Measurements from ENCODE around the gene ARIH2. TPM values are rescaled to one million over a fixed set of nuclear protein-coding genes. Genes with fewer than 3 reads are reported as not detected.

The ARIH2 gene
- total RNA-seq, 1 donor: 120 TPM

DNA sequence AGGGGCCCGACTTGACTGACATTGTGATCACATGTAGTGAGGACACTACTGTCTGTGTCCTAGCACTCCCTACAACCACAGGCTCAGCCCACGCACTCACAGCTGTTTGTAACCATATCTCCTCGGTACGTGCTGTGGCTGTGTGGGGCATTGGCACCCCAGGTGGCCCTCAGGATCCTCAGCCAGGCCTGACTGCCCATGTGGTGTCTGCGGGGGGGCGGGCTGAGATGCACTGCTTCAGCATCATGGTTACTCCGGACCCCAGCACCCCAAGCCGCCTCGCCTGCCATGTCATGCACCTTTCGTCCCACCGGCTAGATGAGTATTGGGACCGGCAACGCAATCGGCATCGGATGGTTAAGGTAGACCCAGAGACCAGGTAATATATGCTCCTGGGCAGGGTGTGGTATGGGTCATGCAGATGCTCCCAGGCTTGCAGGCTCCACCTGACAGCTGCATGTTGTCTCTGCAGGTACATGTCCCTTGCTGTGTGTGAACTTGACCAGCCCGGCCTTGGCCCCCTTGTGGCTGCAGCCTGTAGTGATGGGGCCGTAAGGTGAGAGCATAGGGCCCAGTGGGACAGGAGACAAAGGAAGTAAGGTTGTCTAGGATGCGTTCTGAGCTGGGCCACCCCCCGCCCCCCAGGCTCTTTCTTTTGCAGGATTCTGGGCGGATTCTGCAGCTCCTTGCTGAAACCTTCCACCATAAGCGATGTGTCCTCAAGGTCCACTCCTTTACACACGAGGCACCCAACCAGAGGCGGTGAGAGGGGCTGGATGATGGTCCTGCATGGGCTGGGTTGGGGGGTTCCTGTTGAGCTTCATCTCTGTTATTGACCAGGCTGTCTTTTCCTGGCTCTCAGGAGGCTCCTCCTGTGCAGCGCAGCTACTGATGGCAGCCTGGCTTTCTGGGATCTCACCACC, 95.4 kb downstream of the ARIH2 start:
- no peaks in the 10 kb centered on the region for H3K9me3 ChIP-seq (ENCODE audit: low read depth, low read length)
- H3K4me3 ChIP-seq (ENCODE audit: low read length): no peak overlapping the region

DNA sequence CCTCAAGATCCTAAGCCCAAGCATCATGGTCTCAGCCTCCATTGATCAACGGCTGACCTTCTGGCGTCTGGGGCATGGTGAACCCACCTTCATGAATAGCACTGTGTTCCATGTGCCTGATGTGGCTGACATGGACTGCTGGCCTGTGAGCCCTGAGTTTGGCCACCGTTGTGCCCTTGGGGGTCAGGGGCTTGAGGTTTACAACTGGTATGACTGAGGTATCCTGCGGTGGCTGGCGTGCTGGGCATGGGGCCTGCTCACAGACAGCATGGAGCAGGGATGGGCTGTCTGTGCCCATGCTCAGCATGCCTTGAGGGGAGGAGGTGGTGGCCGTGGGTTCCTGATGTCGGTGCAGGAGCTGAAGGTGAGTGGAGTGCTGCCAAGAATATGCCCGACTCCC, 96.4 kb downstream of the ARIH2 start:
- no peak overlapping the region for H3K4me3 ChIP-seq (ENCODE audit: low read length)
- peaks cover 30% of the 10 kb centered on the region for H3K4me1 ChIP-seq (ENCODE audit: insufficient read depth, low read length)
- no peaks in the 10 kb centered on the region for H3K9me3 ChIP-seq (ENCODE audit: low read depth, low read length)
- no peaks in the 10 kb centered on the region for H3K27me3 ChIP-seq (ENCODE audit: insufficient read depth, low read length)

More for the DNA sequence above, 95.4 kb downstream of the ARIH2 start:
- H3K4me1 ChIP-seq (ENCODE audit: insufficient read depth, low read length): peaks cover 24% of the 10 kb centered on the region
- no peaks in the 10 kb centered on the region for H3K27me3 ChIP-seq (ENCODE audit: insufficient read depth, low read length)

DNA sequence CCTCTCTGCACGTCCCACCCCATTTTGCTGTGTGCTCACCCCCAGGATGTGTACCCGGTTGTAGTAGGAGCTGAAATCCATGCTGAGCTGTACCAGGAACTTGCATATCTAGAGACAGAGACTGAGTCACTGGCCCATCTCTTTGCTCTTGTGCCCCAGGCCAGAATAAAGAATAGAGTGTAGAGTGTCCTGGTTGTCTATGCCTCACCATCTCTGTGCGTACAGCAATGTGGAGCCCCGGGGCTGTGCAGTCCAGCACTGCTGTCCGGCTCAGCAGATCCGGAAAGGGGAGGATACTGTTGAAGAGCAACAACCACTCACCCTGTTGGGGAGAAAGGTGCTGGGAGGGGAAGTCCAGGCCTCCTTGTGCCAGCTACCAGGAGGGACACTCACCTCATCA, 97.1 kb downstream of the ARIH2 start:
- H3K27me3 ChIP-seq (ENCODE audit: insufficient read depth, low read length): no peaks in the 10 kb centered on the region
- H3K4me1 ChIP-seq (ENCODE audit: insufficient read depth, low read length): peaks cover 37% of the 10 kb centered on the region
- no peak overlapping the region for H3K4me3 ChIP-seq (ENCODE audit: low read length)
- H3K9me3 ChIP-seq (ENCODE audit: low read depth, low read length): no peaks in the 10 kb centered on the region

DNA sequence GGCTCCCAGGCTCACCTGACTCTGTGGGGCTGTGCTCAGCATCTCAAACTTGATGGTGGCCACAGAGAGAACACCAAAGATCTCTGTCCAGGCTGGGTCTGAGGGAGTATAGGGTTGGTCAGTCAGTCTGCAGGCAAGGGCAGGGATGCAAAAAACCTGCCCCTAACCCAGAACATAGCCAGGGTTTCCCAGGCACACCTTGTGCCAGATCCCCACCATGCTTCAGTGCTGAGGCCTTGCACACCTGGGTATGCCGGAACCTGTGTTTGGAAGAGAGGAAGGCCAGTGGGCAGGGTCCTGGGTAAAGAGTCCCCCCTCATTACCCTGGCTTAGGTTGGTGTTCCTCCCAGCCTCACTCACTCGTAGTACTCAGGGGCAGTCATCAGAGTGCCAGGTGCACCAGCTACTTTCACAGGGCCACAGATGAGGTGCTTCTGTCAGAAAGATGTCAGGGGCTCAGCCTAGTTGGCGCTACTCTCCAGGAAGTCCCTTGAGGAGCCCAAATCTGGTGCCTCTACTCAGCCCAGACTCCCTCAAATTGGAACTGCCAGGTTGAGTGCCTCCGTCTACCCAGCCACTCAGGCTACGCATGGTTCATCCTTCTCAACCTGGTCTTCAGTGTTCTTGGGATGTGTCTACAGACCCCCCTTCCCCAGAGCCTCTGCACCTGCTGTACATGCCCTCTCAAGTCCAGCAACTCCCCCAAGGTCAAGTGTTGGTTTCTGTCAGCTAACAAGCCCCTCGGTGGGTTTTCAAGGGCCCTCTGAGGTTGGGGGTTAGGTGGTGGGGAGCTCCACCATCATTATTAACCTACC, 98.0 kb downstream of the ARIH2 start:
- Histone ChIP-seq H3K9me3 (ENCODE audit: low read depth, low read length) (no peaks in the 10 kb centered on the region), H3K27me3 (ENCODE audit: insufficient read depth, low read length) (no peaks in the 10 kb centered on the region), H3K4me1 (ENCODE audit: insufficient read depth, low read length) (peaks cover 42% of the 10 kb centered on the region), H3K4me3 (ENCODE audit: low read length) (no peak overlapping the region)

DNA sequence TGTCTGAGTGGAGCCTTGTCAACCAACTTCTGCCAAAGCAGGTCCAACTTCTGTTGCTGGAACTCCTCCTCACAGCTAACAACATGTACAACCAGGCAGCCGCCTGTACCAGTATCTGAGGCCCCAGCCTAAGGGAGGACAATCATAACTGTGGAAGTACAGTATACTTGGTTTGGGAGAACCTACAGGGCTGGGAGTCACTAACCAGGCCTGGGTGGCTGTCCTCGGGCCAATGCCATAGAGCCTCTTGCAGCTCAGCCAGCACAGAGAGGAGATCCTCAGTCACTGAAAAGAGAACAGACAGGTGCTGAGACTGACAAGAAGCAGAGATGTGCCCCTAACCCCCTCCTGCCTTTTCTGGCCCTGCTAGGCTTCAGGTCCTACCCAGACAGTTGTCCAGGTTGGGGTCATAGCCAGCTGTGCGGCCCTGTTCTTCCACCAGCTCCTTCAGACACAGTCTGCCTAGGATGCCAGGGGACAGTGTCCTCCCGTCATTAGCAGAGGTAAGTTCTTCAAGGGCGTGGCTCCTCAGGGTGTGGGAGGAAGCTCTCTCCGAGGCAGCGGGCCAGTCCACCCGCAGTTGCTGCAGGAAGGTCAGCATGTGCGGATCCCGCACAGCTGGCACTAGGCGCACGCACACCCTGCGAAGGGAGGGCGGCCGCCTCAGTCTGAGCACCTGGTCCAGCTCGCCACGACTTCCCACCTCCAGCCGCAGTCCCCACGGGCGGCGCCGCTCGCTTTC, 98.8 kb downstream of the ARIH2 start:
- Histone ChIP-seq H3K27me3 (ENCODE audit: insufficient read depth, low read length) (no peaks in the 10 kb centered on the region), H3K4me3 (ENCODE audit: low read length) (peak overlapping the region; percentile 90), H3K4me1 (ENCODE audit: insufficient read depth, low read length) (peaks cover 43% of the 10 kb centered on the region), H3K9me3 (ENCODE audit: low read depth, low read length) (no peaks in the 10 kb centered on the region)

DNA sequence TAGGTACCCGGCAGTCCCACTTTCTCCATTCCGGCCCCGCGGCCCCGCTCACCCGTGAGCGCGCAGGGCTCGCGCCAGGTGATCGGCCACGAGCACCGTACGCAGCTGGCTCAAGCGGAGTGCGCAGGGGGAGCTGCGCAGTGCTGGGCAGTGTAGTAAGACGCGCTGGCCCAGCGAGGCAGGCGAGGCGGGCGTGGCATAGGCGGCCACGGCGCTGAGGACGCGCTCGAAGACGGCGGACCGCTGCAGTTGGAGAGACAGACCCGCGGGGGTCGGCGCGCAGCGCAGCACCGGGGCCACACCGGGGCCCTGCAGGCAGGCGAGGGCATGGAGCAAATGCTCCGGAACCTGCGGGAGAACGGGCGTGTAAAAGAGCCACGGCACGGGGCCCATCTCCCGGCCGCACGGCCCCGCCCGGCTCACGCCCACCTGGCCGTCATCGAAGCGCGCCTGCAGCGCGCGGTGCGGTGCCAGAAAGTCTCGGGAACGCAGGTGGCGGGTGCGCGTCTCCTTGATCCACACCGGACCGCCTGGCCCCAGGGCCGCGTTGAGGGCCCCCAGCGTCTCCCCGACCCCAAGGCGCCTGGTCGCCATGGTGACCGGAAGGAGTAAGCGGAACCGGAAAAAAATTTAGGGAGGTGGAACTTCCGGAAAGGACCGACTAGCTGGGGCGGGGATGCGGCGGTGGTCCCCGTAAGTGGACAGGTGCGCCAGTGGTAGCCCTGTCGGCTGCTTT, 99.5 kb downstream of the ARIH2 start, which contains the start of gene DALRD3:
Gene DALRD3 (minus strand): TSS at position 610 of the 736 bp plus-strand sequence. CDS start 16 bp downstream, at position 594.
- Histone ChIP-seq H3K4me1 (ENCODE audit: insufficient read depth, low read length) (peaks cover 50% of the 10 kb centered on the region), H3K27me3 (ENCODE audit: insufficient read depth, low read length) (no peaks in the 10 kb centered on the region), H3K4me3 (ENCODE audit: low read length) (peak within 1 kb of the TSS; percentile 90), H3K9me3 (ENCODE audit: low read depth, low read length) (no peaks in the 10 kb centered on the region)

DNA sequence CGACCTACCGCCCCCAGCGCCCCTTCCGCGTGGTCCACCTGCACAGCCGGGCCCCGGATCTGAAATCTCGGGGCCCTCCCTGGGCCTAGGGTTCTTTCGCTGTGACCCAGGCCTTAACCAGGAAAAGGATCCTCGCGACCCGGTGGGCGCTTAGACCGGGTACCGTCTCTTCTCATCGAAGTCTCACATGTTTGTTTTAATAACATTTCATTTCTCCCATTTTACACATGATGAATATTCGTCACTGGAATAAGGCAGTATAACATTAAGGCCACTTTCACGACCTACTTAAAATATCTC, 100.0 kb downstream of the ARIH2 start:
- Histone ChIP-seq H3K4me3 (ENCODE audit: low read length) (peak overlapping the region; percentile 90), H3K4me1 (ENCODE audit: insufficient read depth, low read length) (peaks cover 55% of the 10 kb centered on the region), H3K9me3 (ENCODE audit: low read depth, low read length) (no peaks in the 10 kb centered on the region), H3K27me3 (ENCODE audit: insufficient read depth, low read length) (no peaks in the 10 kb centered on the region)

DNA sequence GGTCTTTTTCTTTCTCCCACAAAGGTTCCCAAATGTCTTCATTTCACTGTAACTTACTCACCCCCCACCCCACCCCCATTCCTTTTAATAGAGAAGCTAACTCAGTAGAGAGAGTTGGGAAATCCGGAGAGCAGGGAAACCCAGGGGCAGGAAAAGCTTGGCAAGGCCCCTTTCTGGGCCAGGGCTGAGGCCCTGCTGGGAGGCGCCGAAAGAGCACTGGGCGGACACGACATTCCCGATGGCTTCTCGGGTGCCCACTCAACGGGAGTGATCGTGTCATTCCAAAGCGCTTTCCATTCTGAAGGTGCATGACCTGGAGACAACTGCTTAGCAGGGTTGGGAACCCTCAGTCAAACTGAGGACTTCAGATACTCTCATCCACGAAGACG, 101.3 kb downstream of the ARIH2 start:
- H3K4me1 ChIP-seq (ENCODE audit: insufficient read depth, low read length): peaks cover 55% of the 10 kb centered on the region
- H3K4me3 ChIP-seq (ENCODE audit: low read length): peak overlapping the region; percentile 96
- no peaks in the 10 kb centered on the region for H3K27me3 ChIP-seq (ENCODE audit: insufficient read depth, low read length)
- H3K9me3 ChIP-seq (ENCODE audit: low read depth, low read length): no peaks in the 10 kb centered on the region

DNA sequence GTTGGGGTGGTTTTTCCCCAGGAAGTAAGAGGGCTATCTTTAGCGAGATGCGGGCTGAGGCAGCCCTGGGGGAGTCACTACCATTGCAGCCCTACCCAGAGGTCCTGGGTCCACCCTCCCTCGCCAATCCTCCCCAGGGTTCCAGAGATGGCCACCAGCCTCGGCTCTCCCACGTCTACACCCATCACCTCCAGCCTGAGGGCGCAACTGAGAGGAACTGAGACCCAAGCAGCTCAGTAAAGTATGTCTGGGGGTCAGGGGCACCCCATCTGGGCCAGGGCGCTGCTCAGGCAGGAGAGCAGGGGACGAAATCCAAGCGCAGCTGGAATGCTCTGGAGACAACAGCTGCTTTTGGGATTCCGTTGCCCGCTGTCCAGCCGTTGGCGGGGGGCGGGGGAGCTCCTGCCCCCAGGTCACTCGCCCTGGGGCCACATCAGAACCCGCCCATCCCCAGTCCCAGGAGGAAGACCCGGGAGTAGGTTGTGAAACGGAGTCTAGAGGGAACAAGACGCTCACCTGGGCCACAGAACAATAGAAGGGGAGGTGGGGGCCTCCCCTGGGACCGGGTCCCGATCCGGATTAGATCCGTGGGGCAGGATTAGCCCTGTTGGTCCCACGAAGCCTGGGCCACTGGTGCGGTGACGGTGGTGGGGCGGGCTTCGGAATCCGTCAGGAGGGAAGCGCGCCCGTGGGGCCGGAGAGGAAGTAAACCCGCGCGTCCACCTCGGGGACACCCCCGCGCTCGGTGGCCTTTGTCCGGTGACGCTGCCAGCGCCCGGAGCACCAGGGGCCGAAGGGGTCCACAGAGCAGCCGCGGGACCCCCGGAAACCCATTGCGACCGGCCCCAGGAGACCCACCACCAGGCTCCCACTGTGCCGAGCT, 101.9 kb downstream of the ARIH2 start:
- Histone ChIP-seq H3K27me3 (ENCODE audit: insufficient read depth, low read length) (no peaks in the 10 kb centered on the region), H3K4me3 (ENCODE audit: low read length) (peak overlapping the region; percentile 96), H3K9me3 (ENCODE audit: low read depth, low read length) (no peaks in the 10 kb centered on the region), H3K4me1 (ENCODE audit: insufficient read depth, low read length) (peaks cover 55% of the 10 kb centered on the region)

DNA sequence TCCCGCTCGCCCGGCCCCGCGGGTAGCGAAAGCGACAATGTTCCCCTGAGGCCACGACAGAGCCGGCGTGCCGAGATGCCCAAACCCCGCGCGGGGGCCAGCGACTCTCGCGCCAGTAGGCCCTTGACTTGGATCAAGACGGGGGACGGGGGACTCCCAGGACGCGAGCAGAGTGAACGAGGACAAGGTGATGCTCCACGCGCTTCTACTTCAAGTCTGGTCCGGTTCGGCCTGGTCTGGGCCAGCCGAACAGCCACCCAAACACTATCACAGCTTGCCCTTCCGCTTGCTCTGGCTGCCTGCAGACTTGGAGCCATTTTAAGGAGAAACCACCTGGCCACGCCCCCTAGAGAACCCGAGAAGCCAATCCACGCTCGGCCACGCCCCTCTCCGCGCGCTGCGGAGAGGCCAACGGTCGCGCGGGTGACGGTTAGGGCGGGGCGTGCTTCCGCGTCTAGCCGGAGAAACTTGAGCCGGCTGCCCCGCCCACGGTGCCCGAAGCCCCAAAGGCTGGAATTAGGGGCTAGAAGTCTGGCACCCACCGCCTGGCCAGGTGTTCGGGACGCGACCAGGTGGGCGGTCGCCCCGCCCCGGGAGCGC, 102.7 kb downstream of the ARIH2 start:
- Histone ChIP-seq H3K4me1 (ENCODE audit: insufficient read depth, low read length) (peaks cover 55% of the 10 kb centered on the region), H3K4me3 (ENCODE audit: low read length) (peak overlapping the region; percentile 96), H3K27me3 (ENCODE audit: insufficient read depth, low read length) (no peaks in the 10 kb centered on the region), H3K9me3 (ENCODE audit: low read depth, low read length) (no peaks in the 10 kb centered on the region)

DNA sequence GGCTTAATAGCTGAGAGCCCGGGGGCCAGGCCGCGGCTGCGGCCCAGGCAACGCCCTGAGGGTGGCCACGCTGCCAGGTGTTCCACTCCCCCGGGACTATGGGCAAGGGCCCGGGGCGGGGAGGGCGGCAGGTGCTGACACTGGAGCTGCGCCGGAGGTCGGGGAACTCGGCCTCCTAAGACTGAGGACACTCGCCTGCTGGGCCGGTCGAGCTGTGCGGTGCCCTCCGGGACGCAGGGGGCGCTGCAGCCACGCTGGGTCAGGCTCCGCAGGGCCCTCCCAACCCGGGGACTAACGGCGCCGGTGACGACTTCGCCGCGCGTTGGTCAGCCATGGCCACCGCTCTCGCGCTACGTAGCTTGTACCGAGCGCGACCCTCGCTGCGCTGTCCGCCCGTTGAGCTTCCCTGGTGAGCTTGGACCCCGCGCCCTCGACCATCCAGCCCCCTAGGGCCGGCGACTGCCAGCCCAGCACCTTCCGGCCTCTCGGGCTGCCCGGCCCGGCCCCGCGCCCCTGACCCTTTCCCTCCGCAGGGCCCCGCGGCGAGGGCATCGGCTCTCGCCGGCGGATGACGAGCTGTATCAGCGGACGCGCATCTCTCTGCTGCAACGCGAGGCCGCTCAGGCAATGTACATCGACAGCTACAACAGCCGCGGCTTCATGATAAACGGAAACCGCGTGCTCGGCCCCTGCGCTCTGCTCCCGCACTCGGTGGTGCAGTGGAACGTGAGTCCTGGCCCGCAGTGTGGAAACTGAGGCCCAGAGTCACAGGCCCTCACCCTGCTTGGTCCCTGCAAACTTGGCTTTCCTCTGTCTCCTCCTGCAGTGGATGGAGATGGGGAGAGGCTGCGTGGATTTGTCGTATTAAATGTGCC, 103.4 kb downstream of the ARIH2 start, which contains the start of gene NDUFAF3:
Gene NDUFAF3 (plus strand): TSS at position 309 of the 875 bp plus-strand sequence. CDS start 24 bp downstream, at position 333.
- Histone ChIP-seq H3K27me3 (ENCODE audit: insufficient read depth, low read length) (no peaks in the 10 kb centered on the region), H3K4me3 (ENCODE audit: low read length) (peak within 1 kb of the TSS; percentile 96), H3K4me1 (ENCODE audit: insufficient read depth, low read length) (peaks cover 51% of the 10 kb centered on the region), H3K9me3 (ENCODE audit: low read depth, low read length) (no peaks in the 10 kb centered on the region)

DNA sequence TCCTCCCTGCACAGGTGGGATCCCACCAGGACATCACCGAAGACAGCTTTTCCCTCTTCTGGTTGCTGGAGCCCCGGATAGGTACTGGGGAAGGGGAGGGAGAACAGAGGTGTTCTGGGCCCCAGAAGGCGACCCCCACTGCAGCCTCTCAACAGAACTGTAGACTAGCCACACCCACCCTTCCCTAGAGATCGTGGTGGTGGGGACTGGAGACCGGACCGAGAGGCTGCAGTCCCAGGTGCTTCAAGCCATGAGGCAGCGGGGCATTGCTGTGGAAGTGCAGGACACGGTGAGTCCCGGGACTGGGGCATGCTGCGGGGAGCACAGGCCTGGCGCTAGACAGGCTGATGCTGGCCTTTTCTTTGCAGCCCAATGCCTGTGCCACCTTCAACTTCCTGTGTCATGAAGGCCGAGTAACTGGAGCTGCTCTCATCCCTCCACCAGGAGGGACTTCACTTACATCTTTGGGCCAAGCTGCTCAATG, 104.1 kb downstream of the ARIH2 start:
- H3K9me3 ChIP-seq (ENCODE audit: low read depth, low read length): no peaks in the 10 kb centered on the region
- H3K4me3 ChIP-seq (ENCODE audit: low read length): peak overlapping the region; percentile 96
- H3K4me1 ChIP-seq (ENCODE audit: insufficient read depth, low read length): peaks cover 45% of the 10 kb centered on the region
- H3K27me3 ChIP-seq (ENCODE audit: insufficient read depth, low read length): no peaks in the 10 kb centered on the region

Measured in mononuclear cell (primary cell).